ENCODE results near the gene KAT8.

Gene KAT8

DNA sequence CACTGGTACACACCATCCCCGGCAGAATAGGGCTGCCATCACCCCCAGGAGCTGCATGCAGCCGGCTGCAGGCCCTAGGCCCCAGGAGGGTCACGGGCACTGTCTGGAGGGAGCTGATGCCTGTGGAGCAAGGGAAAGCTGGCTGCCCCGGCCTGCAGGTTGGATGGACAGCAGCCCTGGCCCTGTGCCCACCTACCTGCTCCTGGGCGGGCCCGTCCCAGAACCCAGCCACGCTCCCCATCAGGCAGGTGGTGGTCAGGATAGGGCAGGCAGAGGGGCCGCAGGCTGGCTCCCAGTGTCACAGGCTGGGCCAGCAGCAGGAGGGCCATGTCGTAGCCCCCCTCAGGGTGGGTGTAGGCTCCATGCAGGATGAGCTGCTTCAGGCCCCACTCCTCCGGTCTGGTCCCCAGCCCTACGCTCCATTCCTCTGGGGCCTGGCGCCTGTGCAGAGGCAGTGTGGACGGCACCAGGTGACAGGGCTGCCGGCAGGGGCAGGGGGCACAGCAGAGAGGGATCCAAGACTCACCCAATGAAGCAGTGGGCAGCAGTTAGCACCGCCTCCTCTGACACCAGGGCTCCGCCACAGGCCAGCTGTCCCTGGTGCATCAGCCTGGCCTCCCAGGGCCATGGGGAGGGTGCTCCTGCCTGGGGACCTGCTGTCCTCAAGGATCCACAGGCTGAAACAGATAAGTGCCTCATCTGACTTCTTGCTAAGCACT lies 32.7 kb upstream of the KAT8 start:
- no peak overlapping the region for H3K4me3 ChIP-seq (ENCODE audit: low read depth, low read length)
- no peak for TF ChIP-seq CTCF (IDR thresholded peaks at IDR 0.05; ENCODE audit: borderline replicate concordance, insufficient read depth, low read depth, low read length)

DNA sequence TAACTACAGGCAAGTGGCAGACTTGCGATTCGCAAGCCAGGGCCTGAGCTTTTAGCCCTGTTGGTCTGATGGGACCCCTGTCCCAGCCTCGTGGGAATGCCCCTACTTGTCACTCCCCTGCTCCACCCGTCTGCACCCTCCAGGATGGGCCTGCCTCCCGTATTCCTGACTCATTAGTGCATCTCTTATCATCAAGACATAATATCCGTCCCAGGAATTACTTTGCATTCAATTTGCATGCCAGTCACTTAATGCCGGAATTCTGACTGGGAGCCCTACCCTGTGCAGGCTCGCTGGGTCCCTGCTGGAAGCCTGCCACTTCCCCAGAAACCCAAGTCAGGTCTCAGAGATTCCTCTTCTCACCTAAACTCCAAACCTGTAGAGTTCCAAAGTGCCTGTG lies 32.1 kb upstream of the KAT8 start:
- no peak overlapping the region for H3K4me3 ChIP-seq (ENCODE audit: low read depth, low read length)
- TF ChIP-seq CTCF (IDR thresholded peaks at IDR 0.05; ENCODE audit: borderline replicate concordance, insufficient read depth, low read depth, low read length): no peak

GRCh38 chr16:31085873-31086628 lies 31.4 kb upstream of the KAT8 start:
- no peak overlapping the region for H3K4me3 ChIP-seq (ENCODE audit: low read depth, low read length)
- no peak for TF ChIP-seq CTCF (IDR thresholded peaks at IDR 0.05; ENCODE audit: borderline replicate concordance, insufficient read depth, low read depth, low read length)

DNA sequence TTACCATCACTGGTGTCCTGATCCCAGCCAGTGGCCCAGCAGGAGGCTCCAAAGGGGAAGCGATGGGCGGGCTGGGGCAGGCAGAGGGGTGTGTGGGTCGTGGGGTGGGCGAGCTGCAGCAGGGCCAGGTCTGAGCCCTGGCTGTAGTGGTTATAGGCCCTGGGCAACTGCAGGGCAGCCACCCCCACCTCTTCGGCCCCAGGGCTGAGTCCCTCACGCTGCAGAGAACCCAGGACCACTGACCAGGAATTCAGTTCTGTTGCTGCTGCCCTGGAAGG lies 30.9 kb upstream of the KAT8 start:
- no peak overlapping the region for H3K4me3 ChIP-seq (ENCODE audit: low read depth, low read length)
- no peak for TF ChIP-seq CTCF (IDR thresholded peaks at IDR 0.05; ENCODE audit: borderline replicate concordance, insufficient read depth, low read depth, low read length)

GRCh38 chr16:31087481-31087880 lies 30.0 kb upstream of the KAT8 start:
- TF ChIP-seq CTCF (IDR thresholded peaks at IDR 0.05; ENCODE audit: borderline replicate concordance, insufficient read depth, low read depth, low read length): no peak
- no peak overlapping the region for H3K4me3 ChIP-seq (ENCODE audit: low read depth, low read length)

- TF ChIP-seq CTCF (IDR thresholded peaks at IDR 0.05; ENCODE audit: borderline replicate concordance, insufficient read depth, low read depth, low read length): no peak
- H3K4me3 ChIP-seq (ENCODE audit: low read depth, low read length): no peak overlapping the region
Measured at GRCh38 chr16:31087971-31088370, 29.5 kb upstream of the KAT8 start.

Measured in GM12875 (cell line).